ENCODE results near the gene CERS6. TPM values are rescaled to one million over a fixed set of nuclear protein-coding genes. Genes with fewer than 3 reads are reported as not detected.

Gene CERS6
- total and polyA plus RNA-seq, 2 of the 8 experiments (the other 6 are each of a cell fraction or from before 2014, with no cell fraction given): 6.8 to 28.2 TPM

DNA sequence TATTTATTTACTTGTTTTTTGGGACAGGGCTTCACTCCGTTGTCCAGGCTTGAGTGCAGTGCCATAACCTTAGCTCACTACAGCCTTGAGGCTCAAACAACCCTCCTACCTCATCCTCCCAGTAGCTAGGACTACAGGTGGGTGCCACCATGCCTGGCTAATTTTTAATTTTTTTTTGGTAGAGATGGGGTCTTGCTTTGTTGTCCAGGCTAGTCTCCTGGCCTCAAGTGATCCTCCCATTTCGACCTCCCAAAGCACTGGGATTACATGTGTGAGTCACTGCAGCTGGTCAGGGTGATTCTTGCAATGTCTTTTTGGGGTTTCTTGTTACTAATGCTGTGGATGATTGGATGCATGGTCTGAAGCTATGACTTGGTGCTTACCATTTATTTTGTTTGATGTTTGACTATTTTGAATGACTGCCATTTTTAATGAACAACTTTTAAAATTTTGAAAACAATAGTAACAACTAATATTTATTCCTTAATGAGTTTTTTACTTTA is 6.5 kb downstream of the CERS6 start (continued):
- TF ChIP-seq, protein P1, sequence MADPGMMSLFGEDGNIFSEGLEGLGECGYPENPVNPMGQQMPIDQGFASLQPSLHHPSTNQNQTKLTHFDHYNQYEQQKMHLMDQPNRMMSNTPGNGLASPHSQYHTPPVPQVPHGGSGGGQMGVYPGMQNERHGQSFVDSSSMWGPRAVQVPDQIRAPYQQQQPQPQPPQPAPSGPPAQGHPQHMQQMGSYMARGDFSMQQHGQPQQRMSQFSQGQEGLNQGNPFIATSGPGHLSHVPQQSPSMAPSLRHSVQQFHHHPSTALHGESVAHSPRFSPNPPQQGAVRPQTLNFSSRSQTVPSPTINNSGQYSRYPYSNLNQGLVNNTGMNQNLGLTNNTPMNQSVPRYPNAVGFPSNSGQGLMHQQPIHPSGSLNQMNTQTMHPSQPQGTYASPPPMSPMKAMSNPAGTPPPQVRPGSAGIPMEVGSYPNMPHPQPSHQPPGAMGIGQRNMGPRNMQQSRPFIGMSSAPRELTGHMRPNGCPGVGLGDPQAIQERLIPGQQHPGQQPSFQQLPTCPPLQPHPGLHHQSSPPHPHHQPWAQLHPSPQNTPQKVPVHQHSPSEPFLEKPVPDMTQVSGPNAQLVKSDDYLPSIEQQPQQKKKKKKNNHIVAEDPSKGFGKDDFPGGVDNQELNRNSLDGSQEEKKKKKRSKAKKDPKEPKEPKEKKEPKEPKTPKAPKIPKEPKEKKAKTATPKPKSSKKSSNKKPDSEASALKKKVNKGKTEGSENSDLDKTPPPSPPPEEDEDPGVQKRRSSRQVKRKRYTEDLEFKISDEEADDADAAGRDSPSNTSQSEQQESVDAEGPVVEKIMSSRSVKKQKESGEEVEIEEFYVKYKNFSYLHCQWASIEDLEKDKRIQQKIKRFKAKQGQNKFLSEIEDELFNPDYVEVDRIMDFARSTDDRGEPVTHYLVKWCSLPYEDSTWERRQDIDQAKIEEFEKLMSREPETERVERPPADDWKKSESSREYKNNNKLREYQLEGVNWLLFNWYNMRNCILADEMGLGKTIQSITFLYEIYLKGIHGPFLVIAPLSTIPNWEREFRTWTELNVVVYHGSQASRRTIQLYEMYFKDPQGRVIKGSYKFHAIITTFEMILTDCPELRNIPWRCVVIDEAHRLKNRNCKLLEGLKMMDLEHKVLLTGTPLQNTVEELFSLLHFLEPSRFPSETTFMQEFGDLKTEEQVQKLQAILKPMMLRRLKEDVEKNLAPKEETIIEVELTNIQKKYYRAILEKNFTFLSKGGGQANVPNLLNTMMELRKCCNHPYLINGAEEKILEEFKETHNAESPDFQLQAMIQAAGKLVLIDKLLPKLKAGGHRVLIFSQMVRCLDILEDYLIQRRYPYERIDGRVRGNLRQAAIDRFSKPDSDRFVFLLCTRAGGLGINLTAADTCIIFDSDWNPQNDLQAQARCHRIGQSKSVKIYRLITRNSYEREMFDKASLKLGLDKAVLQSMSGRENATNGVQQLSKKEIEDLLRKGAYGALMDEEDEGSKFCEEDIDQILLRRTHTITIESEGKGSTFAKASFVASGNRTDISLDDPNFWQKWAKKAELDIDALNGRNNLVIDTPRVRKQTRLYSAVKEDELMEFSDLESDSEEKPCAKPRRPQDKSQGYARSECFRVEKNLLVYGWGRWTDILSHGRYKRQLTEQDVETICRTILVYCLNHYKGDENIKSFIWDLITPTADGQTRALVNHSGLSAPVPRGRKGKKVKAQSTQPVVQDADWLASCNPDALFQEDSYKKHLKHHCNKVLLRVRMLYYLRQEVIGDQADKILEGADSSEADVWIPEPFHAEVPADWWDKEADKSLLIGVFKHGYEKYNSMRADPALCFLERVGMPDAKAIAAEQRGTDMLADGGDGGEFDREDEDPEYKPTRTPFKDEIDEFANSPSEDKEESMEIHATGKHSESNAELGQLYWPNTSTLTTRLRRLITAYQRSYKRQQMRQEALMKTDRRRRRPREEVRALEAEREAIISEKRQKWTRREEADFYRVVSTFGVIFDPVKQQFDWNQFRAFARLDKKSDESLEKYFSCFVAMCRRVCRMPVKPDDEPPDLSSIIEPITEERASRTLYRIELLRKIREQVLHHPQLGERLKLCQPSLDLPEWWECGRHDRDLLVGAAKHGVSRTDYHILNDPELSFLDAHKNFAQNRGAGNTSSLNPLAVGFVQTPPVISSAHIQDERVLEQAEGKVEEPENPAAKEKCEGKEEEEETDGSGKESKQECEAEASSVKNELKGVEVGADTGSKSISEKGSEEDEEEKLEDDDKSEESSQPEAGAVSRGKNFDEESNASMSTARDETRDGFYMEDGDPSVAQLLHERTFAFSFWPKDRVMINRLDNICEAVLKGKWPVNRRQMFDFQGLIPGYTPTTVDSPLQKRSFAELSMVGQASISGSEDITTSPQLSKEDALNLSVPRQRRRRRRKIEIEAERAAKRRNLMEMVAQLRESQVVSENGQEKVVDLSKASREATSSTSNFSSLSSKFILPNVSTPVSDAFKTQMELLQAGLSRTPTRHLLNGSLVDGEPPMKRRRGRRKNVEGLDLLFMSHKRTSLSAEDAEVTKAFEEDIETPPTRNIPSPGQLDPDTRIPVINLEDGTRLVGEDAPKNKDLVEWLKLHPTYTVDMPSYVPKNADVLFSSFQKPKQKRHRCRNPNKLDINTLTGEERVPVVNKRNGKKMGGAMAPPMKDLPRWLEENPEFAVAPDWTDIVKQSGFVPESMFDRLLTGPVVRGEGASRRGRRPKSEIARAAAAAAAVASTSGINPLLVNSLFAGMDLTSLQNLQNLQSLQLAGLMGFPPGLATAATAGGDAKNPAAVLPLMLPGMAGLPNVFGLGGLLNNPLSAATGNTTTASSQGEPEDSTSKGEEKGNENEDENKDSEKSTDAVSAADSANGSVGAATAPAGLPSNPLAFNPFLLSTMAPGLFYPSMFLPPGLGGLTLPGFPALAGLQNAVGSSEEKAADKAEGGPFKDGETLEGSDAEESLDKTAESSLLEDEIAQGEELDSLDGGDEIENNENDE (IDR thresholded peaks at IDR 0.05; ENCODE audit: insufficient replicate concordance, low read length): no peak
- TF ChIP-seq BACH1 (IDR thresholded peaks at IDR 0.05; ENCODE audit: low read length) (no peak), SP4 (IDR thresholded peaks at IDR 0.05; ENCODE audit: low read length) (no peak), PHF8 (conservative IDR thresholded peaks at IDR 0.05; ENCODE audit: low read depth, low read length) (no peak), TEAD4 (IDR thresholded peaks at IDR 0.05; ENCODE audit: low read depth, low read length) (no peak), RAD21 (IDR thresholded peaks at IDR 0.05 in 1 of 2, conservative IDR thresholded peaks at IDR 0.05 in 1 of 2; ENCODE audit: low read depth in 2 of 2, low read length in 2 of 2) (no peak)
